ENCODE measurements around the gene HSPB3.

- TF ChIP-seq CTCF (IDR thresholded peaks at IDR 0.05; ENCODE audit: low read depth, low read length) (no peak), EZH2phosphoT487 (IDR thresholded peaks at IDR 0.05; ENCODE audit: low read depth) (no peak)
Measured at GRCh38 chr5:54412913-54413312, 42.6 kb upstream of the HSPB3 start.
